Heart right ventricle (tissue), 16 donors: ENCODE measurements around the gene LRG1. TPM values are rescaled to one million over a fixed set of nuclear protein-coding genes. Genes with fewer than 3 reads are reported as not detected.

Experiments
- ATAC-seq, 8 donors: fragments of 200-7000 bp; cut with Tn5 transposase; one replicate each; pipeline ENCODE4 v1.9.1; 2020; ENCODE audit warnings: mild to moderate bottlenecking in 8 of 8, moderate library complexity in 8 of 8, moderate number of reproducible peaks in 1 of 8
- DNase-seq, 2 donors: peaks; one replicate each; pipeline ENCODE4 v3.0.0-alpha.2; 2020
- H3K27ac ChIP-seq, 10 donors: fragments of 200-600 bp; sonication (generic) in 2 of 10; one replicate each; pipeline versions ENCODE4 v1.5.0 to v1.8.0; 2020 to 2022; ENCODE audit warnings: mild to moderate bottlenecking in 3 of 10
- H3K27me3 ChIP-seq, 7 donors: fragments of 200-600 bp; one replicate each; pipeline ENCODE4 v1.8.0; 2021 to 2022; ENCODE audit warnings: mild to moderate bottlenecking in 2 of 7
- H3K36me3 ChIP-seq, 9 donors: fragments of 200-600 bp; sonication (generic) in 1 of 9; one replicate each; pipeline versions ENCODE4 v1.5.0 to v1.8.0; 2020 to 2022; ENCODE audit warnings: mild to moderate bottlenecking in 2 of 9
- H3K4me1 ChIP-seq, 9 donors: fragments of 200-600 bp; sonication (generic) in 1 of 9; one replicate each; pipeline versions ENCODE4 v1.5.0 to v1.8.0; 2020 to 2022; ENCODE audit warnings: mild to moderate bottlenecking in 4 of 9
- H3K4me3 ChIP-seq, 10 donors: fragments of 200-600 bp; sonication (generic) in 2 of 10; one replicate each; pipeline versions ENCODE4 v1.5.0 to v1.8.0; 2020 to 2022; ENCODE audit warnings: mild to moderate bottlenecking in 7 of 10, moderate library complexity in 2 of 10
- H3K9me3 ChIP-seq, 11 donors: fragments of 200-600 bp in 10 of 11; sonication (generic) in 2 of 11; one replicate each; pipeline versions ENCODE4 v1.5.0 to v1.8.0; 2013 to 2022; ENCODE audit warnings: mild to moderate bottlenecking in 2 of 11, control low read depth in 1 of 11, moderate library complexity in 1 of 11
- WGBS, 2 donors: extraction: QIAGEN DNeasy Blood & Tissue Kit; methylation state at CpG; one replicate each; pipeline ENCODE4 v1.1.7; 2013; ENCODE audit warnings: inconsistent platforms in 1 of 2; 5-methylcytosine and 5-hydroxymethylcytosine counted together
- intact Hi-C, 10 donors: fragments of 100-400 bp; cut with DNase I; formaldehyde crosslinking; loops; one replicate each; pipeline versions ENCODE4 v1.11.1 to v1.14.2; 2022
- polyA plus RNA-seq, 2 donors: library from polyadenylated mRNA; stranded (reverse); fragments of 200-250 nt; gene quantifications; one replicate each; pipeline ENCODE4 v1.2.3, GENCODE V29; 2013
- total RNA-seq, 10 donors: library from RNA; stranded (reverse); fragmentation: NEBNext Ultra II Directional in 3 of 10; extraction: Animal tissue kit (Norgen Biotek cat#: 25700) in 3 of 10; gene quantifications; one replicate each; pipeline versions ENCODE4 v1.2.1 to v1.2.4, GENCODE V29; 2021 to 2023
- TF ChIP-seq, protein P1 (sequence below), 9 donors: fragments of 200-600 bp; sonication (generic) in 2 of 9; IDR thresholded peaks; one replicate each; pipeline versions ENCODE4 v1.5.0 to v1.8.0; 2021 to 2022; ENCODE audit warnings: antibody characterized with exemption in 9 of 9, mild to moderate bottlenecking in 5 of 9, moderate library complexity in 1 of 9
- donor health status: Arrhythmogenic right ventricular cardiomyopathy.
- donor health status: ischemic (EF 13 %, LVEDD 7.1; RV severe dilation, severe dysfunction).
- donor health status: healthy with polysubstance abuse.
- donor health status: DM: no; HTN: yes; CAD: no.
- donor health status: DM: no; HTN: no; CAD: no.
- donor health status: ischemic (EF 25% LVEDD 6.9; RV normal size, moderate dysfunction).
- donor health status: ischemic (EF 25% LVEDD 5.7; RV mildly dilated, moderate dysfunction).
- donor health status: healthy.
- donor health status: DM: yes; HTN: yes; CAD: no.
- donor health status: Ischemic cardiomyopathy.
- donor health status: ischemic (EF 35%, LVEDD 5.7; RV mildly dilated, moderate dysfunction).
- donor health status: nonischemic (EF 11% LVEDD 7.7; RV severe dilation, severe dysfunction).
- donor health status: DM: yes; HTN: yes; CAD: no.
- donor health status: PGD.
- donor health status: ischemic (EF 29% LVEDD 5.4; RV normal size, mild dysfunction).
- donor health status: nonischemic (EF 23%, LVEDD 6.1; RV moderate dilation, normal function).

The LRG1 gene
- total and polyA plus RNA-seq, 12 donors, result 0.06 to 1.3 (median 0.29) TPM

DNA sequence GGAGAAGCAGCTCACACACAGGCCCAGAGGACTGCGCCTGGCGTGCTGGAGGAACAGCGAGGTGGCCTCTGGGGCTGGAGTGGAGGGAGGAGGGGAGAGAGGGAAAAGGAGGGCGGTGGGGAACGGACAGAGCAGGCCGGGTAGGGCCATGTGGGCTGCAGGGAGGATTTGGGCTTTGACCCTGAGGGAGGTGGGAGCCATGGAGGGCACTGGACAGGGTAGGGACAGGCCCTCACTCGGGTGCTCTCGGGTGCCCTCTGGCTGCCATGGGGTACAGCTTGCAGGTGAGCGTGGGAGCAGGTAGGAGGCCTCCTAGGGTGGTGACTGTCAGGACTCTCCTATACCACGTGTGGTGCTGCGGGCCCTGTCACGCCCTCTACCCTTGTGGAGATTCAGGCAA, 44.4 kb downstream of the LRG1 start:
- H3K36me3 ChIP-seq, result peaks cover 0 to 91% (median 47%) of the 10 kb centered on the region in 9 donors
- no peak for DNase-seq
- ATAC-seq, result peak in 1 of 8 donors; percentile 11
- WGBS, 2 donors, result 91 to 93% methylated on average over 12 of the region's 12 CpGs
- TF ChIP-seq, protein P1, sequence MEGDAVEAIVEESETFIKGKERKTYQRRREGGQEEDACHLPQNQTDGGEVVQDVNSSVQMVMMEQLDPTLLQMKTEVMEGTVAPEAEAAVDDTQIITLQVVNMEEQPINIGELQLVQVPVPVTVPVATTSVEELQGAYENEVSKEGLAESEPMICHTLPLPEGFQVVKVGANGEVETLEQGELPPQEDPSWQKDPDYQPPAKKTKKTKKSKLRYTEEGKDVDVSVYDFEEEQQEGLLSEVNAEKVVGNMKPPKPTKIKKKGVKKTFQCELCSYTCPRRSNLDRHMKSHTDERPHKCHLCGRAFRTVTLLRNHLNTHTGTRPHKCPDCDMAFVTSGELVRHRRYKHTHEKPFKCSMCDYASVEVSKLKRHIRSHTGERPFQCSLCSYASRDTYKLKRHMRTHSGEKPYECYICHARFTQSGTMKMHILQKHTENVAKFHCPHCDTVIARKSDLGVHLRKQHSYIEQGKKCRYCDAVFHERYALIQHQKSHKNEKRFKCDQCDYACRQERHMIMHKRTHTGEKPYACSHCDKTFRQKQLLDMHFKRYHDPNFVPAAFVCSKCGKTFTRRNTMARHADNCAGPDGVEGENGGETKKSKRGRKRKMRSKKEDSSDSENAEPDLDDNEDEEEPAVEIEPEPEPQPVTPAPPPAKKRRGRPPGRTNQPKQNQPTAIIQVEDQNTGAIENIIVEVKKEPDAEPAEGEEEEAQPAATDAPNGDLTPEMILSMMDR (IDR thresholded peaks at IDR 0.05), result no peak
- H3K27me3 ChIP-seq, result no peaks in the 10 kb centered on the region
- no peak overlapping the region for H3K27ac ChIP-seq
- intact Hi-C loops, result no loop called here
- H3K4me3 ChIP-seq, result no peak overlapping the region
- H3K9me3 ChIP-seq, result no peaks in the 10 kb centered on the region
- no peaks in the 10 kb centered on the region for H3K4me1 ChIP-seq

DNA sequence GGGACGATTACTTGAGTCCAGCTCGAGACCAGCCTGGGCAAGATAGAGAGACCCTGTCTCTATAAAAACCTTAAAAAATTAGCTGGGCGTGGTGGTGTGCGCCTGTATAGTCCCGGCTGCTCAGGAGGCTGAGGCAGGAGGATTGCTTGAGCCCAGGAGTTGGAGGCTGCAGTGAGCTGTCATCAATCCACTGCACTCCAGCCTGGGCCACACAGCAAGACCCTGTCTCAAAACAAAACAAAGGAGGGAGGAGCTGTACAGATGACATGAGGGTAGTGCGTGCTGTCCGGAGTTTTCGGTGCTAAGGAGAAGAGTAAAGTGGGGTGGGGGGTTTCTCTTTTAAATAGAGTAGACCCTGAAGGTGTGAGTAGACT, 45.2 kb downstream of the LRG1 start:
- H3K27me3 ChIP-seq, result no peaks in the 10 kb centered on the region
- DNase-seq (no peak), ATAC-seq (no peak)
- no peak overlapping the region for H3K4me3 ChIP-seq
- H3K9me3 ChIP-seq, result no peaks in the 10 kb centered on the region
- TF ChIP-seq, protein P1 (IDR thresholded peaks at IDR 0.05), result no peak
- intact Hi-C loops, result no loop called here
- no peak overlapping the region for H3K27ac ChIP-seq
- 94 to 98% methylated on average over 8 of the region's 8 CpGs for WGBS, 2 donors
- peaks cover 0 to 91% (median 55%) of the 10 kb centered on the region in 9 donors for H3K36me3 ChIP-seq
- H3K4me1 ChIP-seq, result no peaks in the 10 kb centered on the region

DNA sequence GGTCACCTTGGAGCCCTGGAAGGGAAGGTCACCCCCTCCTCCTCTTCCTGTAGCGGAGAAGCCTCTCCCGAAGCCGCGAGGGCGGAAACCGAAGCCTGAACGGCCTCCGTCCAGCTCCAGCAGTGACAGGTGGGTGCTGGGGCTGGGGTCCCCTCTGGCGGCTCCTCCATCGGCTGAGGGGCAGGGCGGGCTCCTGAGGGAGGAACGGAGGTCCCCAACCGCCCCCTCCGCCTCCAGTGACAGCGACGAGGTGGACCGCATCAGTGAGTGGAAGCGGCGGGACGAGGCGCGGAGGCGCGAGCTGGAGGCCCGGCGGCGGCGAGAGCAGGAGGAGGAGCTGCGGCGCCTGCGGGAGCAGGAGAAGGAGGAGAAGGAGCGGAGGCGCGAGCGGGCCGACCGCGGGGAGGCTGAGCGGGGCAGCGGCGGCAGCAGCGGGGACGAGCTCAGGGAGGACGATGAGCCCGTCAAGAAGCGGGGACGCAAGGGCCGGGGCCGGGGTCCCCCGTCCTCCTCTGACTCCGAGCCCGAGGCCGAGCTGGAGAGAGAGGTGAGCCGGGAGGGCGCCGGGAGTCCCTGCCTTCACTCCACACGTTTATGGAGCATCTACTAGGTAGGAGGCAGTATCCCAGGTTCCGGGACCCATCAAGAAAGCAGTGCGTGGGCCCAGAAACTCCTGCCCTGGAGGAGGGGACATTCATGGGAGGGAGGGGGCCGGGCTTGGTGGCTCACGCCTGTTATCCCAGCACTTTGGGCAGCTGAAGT, 45.7 kb downstream of the LRG1 start:
- Histone ChIP-seq H3K9me3 (no peaks in the 10 kb centered on the region), H3K4me3 (no peak overlapping the region), H3K4me1 (no peaks in the 10 kb centered on the region), H3K36me3 (peaks cover 0 to 91% (median 58%) of the 10 kb centered on the region in 9 donors), H3K27ac (no peak overlapping the region), H3K27me3 (no peaks in the 10 kb centered on the region)
- WGBS, 2 donors, result 96% methylated on average over 60 to 61 of the region's 61 CpGs
- ATAC-seq (no peak), DNase-seq (no peak)
- TF ChIP-seq, protein P1 (IDR thresholded peaks at IDR 0.05), result no peak
- intact Hi-C loops, result loop anchor here in 1 of 10 donors (2.0 kb wide), 1 partner anchor 17 kb away; no protein-coding TSS in a partner anchor

DNA sequence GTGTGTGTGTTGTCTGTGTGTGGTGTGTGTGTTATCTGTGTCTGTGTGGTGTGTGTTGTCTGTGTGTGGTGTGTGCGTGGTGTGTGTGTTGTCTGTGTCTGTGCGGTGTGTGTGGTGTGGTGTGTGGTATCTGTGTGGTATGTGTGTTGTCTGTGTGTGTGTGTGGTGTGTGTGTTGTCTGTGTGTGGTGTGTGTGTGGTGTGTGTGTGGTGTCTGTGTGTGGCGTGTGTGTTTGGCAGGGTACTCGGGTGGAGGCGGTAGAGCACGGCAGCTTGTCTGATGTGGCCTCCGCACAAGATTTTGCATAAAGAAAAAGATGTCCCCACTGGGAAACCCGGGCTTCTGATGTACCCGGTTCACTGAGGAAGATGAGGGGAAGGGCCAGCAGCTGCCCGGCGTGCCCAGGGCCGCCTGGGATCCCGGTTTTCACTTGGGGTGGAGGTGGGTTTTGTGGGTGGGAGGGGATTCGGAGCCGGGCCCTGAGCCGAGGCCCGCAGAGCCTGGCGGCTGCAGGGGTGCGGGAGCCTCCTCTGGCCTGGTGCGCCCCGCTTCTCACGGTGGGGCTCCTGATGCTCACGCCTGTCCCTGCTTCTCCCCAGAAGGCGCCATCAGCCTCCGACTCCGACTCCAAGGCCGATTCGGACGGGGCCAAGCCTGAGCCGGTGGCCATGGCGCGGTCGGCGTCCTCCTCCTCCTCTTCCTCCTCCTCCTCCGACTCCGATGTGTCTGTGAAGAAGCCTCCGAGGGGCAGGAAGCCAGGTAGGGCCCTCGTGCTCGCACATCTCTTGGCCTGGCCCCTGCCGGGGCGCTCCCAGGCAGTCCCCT, 46.5 kb downstream of the LRG1 start:
- DNase-seq (no peak), ATAC-seq (no peak)
- TF ChIP-seq, protein P1 (IDR thresholded peaks at IDR 0.05), result no peak
- H3K27me3 ChIP-seq, result no peaks in the 10 kb centered on the region
- no peaks in the 10 kb centered on the region for H3K4me1 ChIP-seq
- no peak overlapping the region for H3K4me3 ChIP-seq
- intact Hi-C loops, result loop anchor here in 1 of 10 donors (2.0 kb wide), 1 partner anchor 17 kb away; no protein-coding TSS in a partner anchor
- no peak overlapping the region for H3K27ac ChIP-seq
- H3K9me3 ChIP-seq, result no peaks in the 10 kb centered on the region
- 93 to 96% methylated on average over 39 to 41 of the region's 41 CpGs for WGBS, 2 donors
- peaks cover 0 to 91% (median 51%) of the 10 kb centered on the region in 9 donors for H3K36me3 ChIP-seq
